B cell (primary cell): ENCODE results near the gene TNP2.

ENCODE experiments used
- CTCF ChIP-seq: fragments of 200-600 bp; IDR thresholded peaks from one replicate; pipeline ENCODE4 v1.8.0; 2022; ENCODE audit warnings: antibody characterized with exemption, mild to moderate bottlenecking
- EZH2 ChIP-seq: IDR thresholded peaks from 2 replicates; pipeline ENCODE4 v1.6.1; 2012; ENCODE audit warnings: borderline replicate concordance, low read depth, mild to moderate bottlenecking, moderate library complexity, low read length; ENCODE audit not compliant: insufficient read depth, poor library complexity, severe bottlenecking

GRCh38 chr16:11253995-11254912 lies 14.9 kb downstream of the TNP2 start:
- TF ChIP-seq CTCF, result no peak
- no peak for TF ChIP-seq EZH2
